Omental fat pad (tissue), 4 donors: ENCODE measurements around the gene TRIO. TPM values are rescaled to one million over a fixed set of nuclear protein-coding genes. Genes with fewer than 3 reads are reported as not detected.

ENCODE experiments used
- ATAC-seq: fragments of 150-250 bp; one replicate; pipeline ENCODE4 v1.9.1; 2016; ENCODE audit warnings: mild to moderate bottlenecking, moderate library complexity; ENCODE audit not compliant: low FRiP score
- DNase-seq: peaks from one replicate; pipeline ENCODE4 v3.0.0-alpha.2; 2019; ENCODE audit warnings: low spot score
- CTCF ChIP-seq, 3 donors: fragments of 450-650 bp; IDR thresholded peaks; one replicate each; pipeline ENCODE4 v1.5.1; 2016 to 2017; ENCODE audit warnings: antibody characterized with exemption in 3 of 3, mild to moderate bottlenecking in 3 of 3, moderate library complexity in 2 of 3
- total RNA-seq, 4 donors: library from RNA; depleted of rRNA; stranded (reverse); fragments of >200 nt; gene quantifications; one replicate each; pipeline ENCODE4 v1.1.0, GENCODE V29; 2016

Gene TRIO
- total RNA-seq, 4 donors from 2014 or later, result 125 to 370 (median 193) TPM

GRCh38 chr5:14122089-14122488 lies 21.1 kb upstream of the TRIO start:
- no peak for DNase-seq
- no peak for TF ChIP-seq CTCF (IDR thresholded peaks at IDR 0.05)
- no peak for ATAC-seq

DNA sequence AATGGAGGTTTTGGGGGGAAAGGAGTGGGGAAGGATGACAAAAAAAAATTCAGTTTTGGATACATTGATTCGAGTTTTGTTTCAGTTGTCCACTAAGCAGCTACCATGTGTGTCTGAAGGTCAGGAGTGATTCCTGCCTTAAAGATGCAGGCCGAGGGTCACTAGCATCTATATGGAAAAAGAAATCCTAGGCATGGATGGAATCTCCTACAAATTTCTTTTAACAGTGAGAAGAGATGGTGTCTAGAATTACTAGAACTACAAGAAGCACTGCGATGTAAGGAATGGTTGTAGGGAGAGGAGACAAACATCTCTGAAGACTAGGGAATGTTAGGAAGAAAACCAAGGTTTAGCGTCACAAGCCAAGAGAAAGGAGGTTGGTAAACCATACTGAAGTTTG lies 19.6 kb upstream of the TRIO start:
- ATAC-seq, result no peak
- DNase-seq, result no peak

GRCh38 chr5:14123974-14124482 lies 19.1 kb upstream of the TRIO start:
- no peak for TF ChIP-seq CTCF (IDR thresholded peaks at IDR 0.05)
- DNase-seq (no peak), ATAC-seq (no peak)

More for the DNA sequence above, 19.6 kb upstream of the TRIO start:
- no peak for TF ChIP-seq CTCF (IDR thresholded peaks at IDR 0.05)

DNA sequence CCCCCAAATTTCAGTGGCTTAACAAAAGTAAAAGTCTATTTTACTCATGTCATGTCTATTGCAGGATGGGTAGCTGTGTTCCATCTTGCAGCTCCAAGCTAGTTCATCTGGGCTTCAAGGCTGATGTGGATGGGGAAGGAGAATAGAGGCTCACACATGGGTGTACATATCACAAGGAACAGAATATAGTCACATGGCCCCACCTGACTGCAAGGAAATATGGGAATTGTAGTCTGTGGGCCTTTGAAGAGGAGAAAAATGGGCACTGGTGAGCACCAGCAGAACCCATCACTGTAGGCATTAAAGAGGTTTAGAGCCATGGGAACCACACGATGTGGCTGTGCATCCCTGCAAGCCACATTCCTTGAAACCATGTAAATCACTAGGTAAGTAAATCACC lies 17.9 kb upstream of the TRIO start:
- ATAC-seq, result no peak
- no peak for DNase-seq
- TF ChIP-seq CTCF (IDR thresholded peaks at IDR 0.05), result no peak

GRCh38 chr5:14127587-14127986 lies 15.6 kb upstream of the TRIO start:
- TF ChIP-seq CTCF (IDR thresholded peaks at IDR 0.05), result no peak
- ATAC-seq, result no peak
- DNase-seq, result no peak

GRCh38 chr5:14128079-14128478 lies 15.1 kb upstream of the TRIO start:
- ATAC-seq (no peak), DNase-seq (no peak)
- no peak for TF ChIP-seq CTCF (IDR thresholded peaks at IDR 0.05)

GRCh38 chr5:14129123-14129522 lies 14.0 kb upstream of the TRIO start:
- DNase-seq (no peak), ATAC-seq (no peak)
- no peak for TF ChIP-seq CTCF (IDR thresholded peaks at IDR 0.05)
